K562 (cell line): Measurements from ENCODE around the gene RAP1GAP2. TPM values are rescaled to one million over a fixed set of nuclear protein-coding genes. Genes with fewer than 3 reads are reported as not detected.

Source experiments
- ATAC-seq: fragments of 200-7000 bp; cut with Tn5 transposase; 3 replicates; pipeline ENCODE4 v1.9.1; 2020; ENCODE audit warnings: moderate library complexity
- BruUV-seq: library from RNA; stranded (reverse); fragments of 400-500 nt; replicated peaks from 2 replicates; lab custom pipeline; 2021; lab: Mats Ljungman, UMichigan
- CTCF ChIA-PET: fragments of 300-600 bp; formaldehyde crosslinking; extraction: SDS; loops from one replicate; lab custom pipeline; 2021; ENCODE audit warnings: low intra/inter-chr PET ratio; lab: Yijun Ruan, JAX
- POLR2A ChIA-PET: fragments of 300-600, 350-650 bp; sonication (Branson Sonifier 250); formaldehyde crosslinking; extraction: SDS; loops from one replicate; lab custom pipeline; 2021; ENCODE audit warnings: antibody characterized with exemption, inconsistent platforms; lab: Yijun Ruan, JAX
- DNase-seq, 4 experiments: peaks; one replicate each; pipeline versions ENCODE4 v3.0.0 to v3.0.0-alpha.2; 2011 to 2018; ENCODE audit warnings: low spot score in 3 of 4, mixed read lengths in 3 of 4; ENCODE audit errors: extremely low read depth in 1 of 4
- FAIRE-seq: peaks from 2 replicates; lab custom pipeline; 2011; peaks lifted over from hg19 to GRCh38; lab: Jason Lieb, UNC
- H2AFZ ChIP-seq: 2 replicates; pipeline ENCODE4 v1.6.0; 2011; ENCODE audit warnings: low read depth, low read length, control low read depth, inconsistent platforms
- H3K27ac ChIP-seq: fragments of 200-600 bp; 3 replicates; pipeline ENCODE4 v1.8.0; 2011; ENCODE audit warnings: low read depth, mild to moderate bottlenecking, control low read depth, inconsistent platforms, low read length, moderate library complexity, mixed read lengths; ENCODE audit errors: extremely low read depth
- H3K27me3 ChIP-seq, 2 experiments: fragments of 300-600 bp in 1 of 2; 2 replicates in 1 of 2; 3 replicates in 1 of 2; pipeline versions ENCODE4 v1.6.0 to v1.8.0; 2011; ENCODE audit warnings: inconsistent platforms in 2 of 2, low read length in 2 of 2, mild to moderate bottlenecking in 1 of 2, mixed read lengths in 1 of 2, moderate library complexity in 1 of 2; ENCODE audit not compliant: control insufficient read depth in 2 of 2, insufficient read depth in 2 of 2
- H3K36me3 ChIP-seq: fragments of 300-600 bp; 3 replicates; pipeline ENCODE4 v1.8.0; 2011; ENCODE audit warnings: mild to moderate bottlenecking, low read length, inconsistent platforms; ENCODE audit not compliant: control insufficient read depth, insufficient read depth
- H3K4me1 ChIP-seq, 2 experiments: fragments of 200-600 bp in 1 of 2; replicated peaks in 1 of 2; 2 replicates in 1 of 2; 3 replicates in 1 of 2; pipeline versions ENCODE4 v1.5.1 to v1.8.0; 2011; ENCODE audit warnings: inconsistent platforms in 2 of 2, low read length in 2 of 2, mild to moderate bottlenecking in 1 of 2, mixed read lengths in 1 of 2, moderate library complexity in 1 of 2; ENCODE audit not compliant: control insufficient read depth in 2 of 2, insufficient read depth in 2 of 2
- H3K4me2 ChIP-seq: 2 replicates; pipeline ENCODE4 v1.6.1; 2011; ENCODE audit warnings: low read length, control low read depth, inconsistent platforms, mixed read lengths; ENCODE audit not compliant: insufficient read depth
- H3K4me3 ChIP-seq: fragments of 200-600 bp; sonication (generic), shearing (Covaris generic); 2 replicates; pipeline ENCODE4 v1.5.1; 2016; ENCODE audit warnings: control low read depth, inconsistent platforms
- H3K79me2 ChIP-seq: fragments of 200-600 bp; 3 replicates; pipeline ENCODE4 v1.8.0; 2011; ENCODE audit warnings: low read length, inconsistent platforms; ENCODE audit not compliant: control insufficient read depth, insufficient read depth
- H3K9ac ChIP-seq, 2 experiments: 2 replicates each; pipeline versions ENCODE4 v1.6.0 to v1.6.1; 2011; ENCODE audit warnings: low read depth in 2 of 2, low read length in 2 of 2, control low read depth in 1 of 2, inconsistent platforms in 1 of 2, mild to moderate bottlenecking in 1 of 2, mixed read lengths in 1 of 2; ENCODE audit not compliant: insufficient read depth in 1 of 2
- H3K9me1 ChIP-seq: one replicate; pipeline ENCODE4 v1.6.0; 2011; ENCODE audit warnings: inconsistent platforms, mild to moderate bottlenecking, low read length, moderate library complexity; ENCODE audit not compliant: control insufficient read depth, insufficient read depth
- H3K9me3 ChIP-seq: replicated peaks from 2 replicates; pipeline ENCODE4 v1.5.1; 2011; ENCODE audit warnings: low read depth, low read length, inconsistent platforms; ENCODE audit not compliant: control insufficient read depth, insufficient read depth
- H4K20me1 ChIP-seq: replicated peaks from 2 replicates; pipeline ENCODE4 v1.6.1; 2011; ENCODE audit warnings: low read length, inconsistent platforms, mixed read lengths; ENCODE audit not compliant: control insufficient read depth, insufficient read depth
- ARID1B ChIP-seq: fragments of 450-650 bp; IDR thresholded peaks from 2 replicates; pipeline ENCODE4 v1.6.1; 2016; ENCODE audit warnings: antibody characterized with exemption, mild to moderate bottlenecking, inconsistent platforms
- BACH1 ChIP-seq: fragments of 200-800 bp; sonication (Bioruptor generic); IDR thresholded peaks from 2 replicates; pipeline ENCODE4 v1.6.1; 2016; ENCODE audit warnings: missing genetic modification characterization, missing compliant biosample characterization
- CBFA2T3 ChIP-seq: fragments of 450-650 bp; IDR thresholded peaks from 2 replicates; pipeline ENCODE4 v1.6.1; 2017
- CEBPB ChIP-seq: fragments of 450-650 bp; IDR thresholded peaks from 2 replicates; pipeline ENCODE4 v1.6.1; 2016; ENCODE audit warnings: missing genetic modification characterization, missing compliant biosample characterization
- CEBPG ChIP-seq, 3 experiments: fragments of 200-800 bp in 1 of 3; sonication (Bioruptor generic) in 1 of 3; sonication (generic) in 1 of 3; formaldehyde crosslinking in 1 of 3; IDR thresholded peaks in 2 of 3; conservative IDR thresholded peaks in 1 of 3; 2 replicates each; pipeline versions ENCODE4 v1.6.1 to v1.8.0; 2016 to 2022; ENCODE audit warnings: missing compliant biosample characterization in 2 of 3, missing genetic modification characterization in 2 of 3, mild to moderate bottlenecking in 1 of 3, missing genetic modification reagents in 1 of 3
- ERF ChIP-seq: fragments of 450-650 bp; formaldehyde crosslinking; IDR thresholded peaks from 2 replicates; pipeline ENCODE4 v1.4.0; 2020; ENCODE audit warnings: mild to moderate bottlenecking, mixed read lengths
- PHF20 ChIP-seq: fragments of 450-650 bp; IDR thresholded peaks from 2 replicates; pipeline ENCODE4 v1.6.1; 2018; ENCODE audit not compliant: partially characterized antibody
- PHTF2 ChIP-seq: fragments of 250-450 bp; sonication (Bioruptor Pico); IDR thresholded peaks from 2 replicates; pipeline ENCODE4 v1.5.0; 2021; ENCODE audit warnings: mild to moderate bottlenecking
- TCF3 ChIP-seq: sonication (generic); formaldehyde crosslinking; IDR thresholded peaks from 2 replicates; pipeline ENCODE4 v1.4.0; 2020; ENCODE audit warnings: mild to moderate bottlenecking, missing genetic modification reagents
- TEAD4 ChIP-seq, 2 experiments: sonication (generic) in 1 of 2; formaldehyde crosslinking in 1 of 2; IDR thresholded peaks; 2 replicates each; pipeline versions ENCODE4 v1.6.1 to v1.8.0; 2012 to 2022; ENCODE audit warnings: borderline replicate concordance in 1 of 2, inconsistent platforms in 1 of 2, low read length in 1 of 2, mild to moderate bottlenecking in 1 of 2, missing genetic modification reagents in 1 of 2
- WGBS: fragments of 100-300 bp; shearing (Covaris generic); methylation state at CpG from one replicate; pipeline ENCODE4 v1.1.6; 2016; ENCODE audit warnings: low coverage, mixed read lengths; ENCODE audit not compliant: insufficient coverage; ENCODE audit errors: missing lambda C conversion rate; 5-methylcytosine and 5-hydroxymethylcytosine counted together
- in situ Hi-C: fragments of 300-500 bp; cut with MboI; formaldehyde crosslinking; loops from 4 replicates; pipeline ENCODE4 v1.15.0; 2018; ENCODE audit warnings: inconsistent platforms, mixed read lengths
- intact Hi-C: fragments of 100-400 bp; cut with micrococcal nuclease; formaldehyde crosslinking; loops from 2 replicates; pipeline ENCODE4 v1.14.2; 2022
- polyA plus RNA-seq, 8 experiments: library from polyadenylated mRNA; depleted of rRNA in 4 of 8; stranded (reverse) in 5 of 8; unstranded in 3 of 8; fragments of >200 nt; fragmentation: Nextera tagmentation in 2 of 8; fragmentation: Illumina TruSeq in 1 of 8; extraction: Ambion mirVana in 2 of 8; extraction: Trizol in 1 of 8; gene quantifications; 2 replicates each; pipeline versions ENCODE4 v1.2.1 to v1.2.3, GENCODE V29; 2011 to 2014; ENCODE audit warnings: inconsistent platforms in 1 of 8, missing spikeins in 1 of 8
- total RNA-seq, 7 experiments: library from RNA; depleted of rRNA in 6 of 7; stranded (reverse); fragments of >200 nt in 6 of 7; fragmentation: Illumina TruSeq in 2 of 7; extraction: Trizol in 2 of 7; gene quantifications; 2 replicates each; pipeline versions ENCODE4 v1.2.1 to v1.2.3, GENCODE V29; 2011 to 2021; ENCODE audit warnings: low replicate concordance in 1 of 7
- TF ChIP-seq, protein P1 (sequence below): fragments of 450-650 bp; IDR thresholded peaks from one replicate; pipeline ENCODE4 v1.6.1; 2018; ENCODE audit warnings: mild to moderate bottlenecking, moderate library complexity; ENCODE audit not compliant: partially characterized antibody
- TF ChIP-seq, protein P2 (sequence below), 2 experiments: fragments of 450-650 bp; IDR thresholded peaks; 2 replicates each; pipeline ENCODE4 v1.6.1; 2016
- TF ChIP-seq, protein P3 (sequence below): sonication (generic); formaldehyde crosslinking; IDR thresholded peaks from 2 replicates; pipeline ENCODE4 v1.8.1; 2023; ENCODE audit warnings: missing genetic modification reagents, mild to moderate bottlenecking, borderline replicate concordance

RAP1GAP2 gene
- total and polyA plus RNA-seq, 9 of the 15 experiments (the other 6 are each of a cell fraction or from before 2014, with no cell fraction given) = 0.01 to 1.3 (median 0.42) TPM; not detected in 1

DNA sequence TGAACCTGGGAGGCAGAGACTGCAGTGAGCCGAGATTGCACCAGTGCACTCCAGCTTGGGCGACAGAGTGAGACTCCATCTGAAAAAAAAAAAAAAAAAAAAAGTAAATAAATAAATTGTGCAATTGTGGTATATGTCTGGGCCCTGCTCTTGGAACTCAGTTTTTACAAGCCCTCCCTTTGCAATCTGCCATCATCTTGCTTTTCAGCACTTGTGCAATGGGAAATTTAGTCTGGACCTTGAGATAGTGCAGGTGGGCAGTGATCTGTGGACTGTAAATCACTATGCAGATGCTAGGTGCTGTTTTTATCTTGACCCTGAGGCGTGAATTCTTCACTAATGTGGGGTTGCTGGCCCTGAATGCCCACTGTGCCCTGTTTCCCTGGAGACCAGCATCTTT lies 6.5 kb upstream of the RAP1GAP2 start:
- ATAC-seq (no peak), DNase-seq (no peak), FAIRE-seq (no peak)
- Histone ChIP-seq H2AFZ (no peak overlapping the region), H3K4me1 (peaks cover 0 to 14% of the 10 kb centered on the region in 2 experiments; a peak in 3 of 5 replicates), H3K27me3 (peaks cover 5 to 21% of the 10 kb centered on the region in 2 experiments; a peak in 3 of 5 replicates), H3K9me3 (no peaks in the 10 kb centered on the region), H3K4me3 (no peak overlapping the region), H3K27ac (no peak overlapping the region), H3K36me3 (no peaks in the 10 kb centered on the region), H3K9me1 (no peaks in the 10 kb centered on the region), H3K4me2 (no peak overlapping the region), H3K79me2 (no peaks in the 10 kb centered on the region), H4K20me1 (no peaks in the 10 kb centered on the region), H3K9ac (no peak overlapping the region)
- in situ Hi-C loops = no loop called here
- POLR2A ChIA-PET = no interaction called here
- no TSS peak for BruUV-seq
- intact Hi-C loops = no loop called here
- 0% methylated on average over 1 of the region's 3 CpGs for WGBS
- CTCF ChIA-PET = no interaction called here
- TF ChIP-seq ERF (CRISPR knock-in tag) (no peak), CEBPB (tag) (peak; percentile 60), TCF3 (CRISPR knock-in tag) (peak; percentile 47; the same call in 1 of the 2 replicates), PHTF2 (CRISPR knock-in tag) (no peak), CEBPG (CRISPR knock-in tag; IDR thresholded peaks at IDR 0.05) (no peak), CEBPG (tag; conservative IDR thresholded peaks at IDR 0.05 in 1 of 2, IDR thresholded peaks at IDR 0.05 in 1 of 2) (0 out of 4 replicates have a peak, but pooled peaks of 1 of the 2 experiments have one; percentile 10), TEAD4 (IDR thresholded peaks at IDR 0.05; ENCODE audit: low read length) (peak; percentile 29; the same call in 1 of the 2 replicates), TEAD4 (CRISPR knock-in tag; IDR thresholded peaks at IDR 0.05; ENCODE audit: borderline replicate concordance) (no peak), CBFA2T3 (peak; percentile 42; the same call in 1 of the 2 replicates), ARID1B (no peak), BACH1 (tag) (no peak), PHF20 (no peak)
- TF ChIP-seq, protein P1, sequence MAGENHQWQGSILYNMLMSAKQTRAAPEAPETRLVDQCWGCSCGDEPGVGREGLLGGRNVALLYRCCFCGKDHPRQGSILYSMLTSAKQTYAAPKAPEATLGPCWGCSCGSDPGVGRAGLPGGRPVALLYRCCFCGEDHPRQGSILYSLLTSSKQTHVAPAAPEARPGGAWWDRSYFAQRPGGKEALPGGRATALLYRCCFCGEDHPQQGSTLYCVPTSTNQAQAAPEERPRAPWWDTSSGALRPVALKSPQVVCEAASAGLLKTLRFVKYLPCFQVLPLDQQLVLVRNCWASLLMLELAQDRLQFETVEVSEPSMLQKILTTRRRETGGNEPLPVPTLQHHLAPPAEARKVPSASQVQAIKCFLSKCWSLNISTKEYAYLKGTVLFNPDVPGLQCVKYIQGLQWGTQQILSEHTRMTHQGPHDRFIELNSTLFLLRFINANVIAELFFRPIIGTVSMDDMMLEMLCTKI = no peak
- TF ChIP-seq, protein P2, sequence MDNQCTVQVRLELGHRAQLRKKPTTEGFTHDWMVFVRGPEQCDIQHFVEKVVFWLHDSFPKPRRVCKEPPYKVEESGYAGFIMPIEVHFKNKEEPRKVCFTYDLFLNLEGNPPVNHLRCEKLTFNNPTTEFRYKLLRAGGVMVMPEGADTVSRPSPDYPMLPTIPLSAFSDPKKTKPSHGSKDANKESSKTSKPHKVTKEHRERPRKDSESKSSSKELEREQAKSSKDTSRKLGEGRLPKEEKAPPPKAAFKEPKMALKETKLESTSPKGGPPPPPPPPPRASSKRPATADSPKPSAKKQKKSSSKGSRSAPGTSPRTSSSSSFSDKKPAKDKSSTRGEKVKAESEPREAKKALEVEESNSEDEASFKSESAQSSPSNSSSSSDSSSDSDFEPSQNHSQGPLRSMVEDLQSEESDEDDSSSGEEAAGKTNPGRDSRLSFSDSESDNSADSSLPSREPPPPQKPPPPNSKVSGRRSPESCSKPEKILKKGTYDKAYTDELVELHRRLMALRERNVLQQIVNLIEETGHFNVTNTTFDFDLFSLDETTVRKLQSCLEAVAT (IDR thresholded peaks at IDR 0.05) = no peak
- TF ChIP-seq, protein P3, sequence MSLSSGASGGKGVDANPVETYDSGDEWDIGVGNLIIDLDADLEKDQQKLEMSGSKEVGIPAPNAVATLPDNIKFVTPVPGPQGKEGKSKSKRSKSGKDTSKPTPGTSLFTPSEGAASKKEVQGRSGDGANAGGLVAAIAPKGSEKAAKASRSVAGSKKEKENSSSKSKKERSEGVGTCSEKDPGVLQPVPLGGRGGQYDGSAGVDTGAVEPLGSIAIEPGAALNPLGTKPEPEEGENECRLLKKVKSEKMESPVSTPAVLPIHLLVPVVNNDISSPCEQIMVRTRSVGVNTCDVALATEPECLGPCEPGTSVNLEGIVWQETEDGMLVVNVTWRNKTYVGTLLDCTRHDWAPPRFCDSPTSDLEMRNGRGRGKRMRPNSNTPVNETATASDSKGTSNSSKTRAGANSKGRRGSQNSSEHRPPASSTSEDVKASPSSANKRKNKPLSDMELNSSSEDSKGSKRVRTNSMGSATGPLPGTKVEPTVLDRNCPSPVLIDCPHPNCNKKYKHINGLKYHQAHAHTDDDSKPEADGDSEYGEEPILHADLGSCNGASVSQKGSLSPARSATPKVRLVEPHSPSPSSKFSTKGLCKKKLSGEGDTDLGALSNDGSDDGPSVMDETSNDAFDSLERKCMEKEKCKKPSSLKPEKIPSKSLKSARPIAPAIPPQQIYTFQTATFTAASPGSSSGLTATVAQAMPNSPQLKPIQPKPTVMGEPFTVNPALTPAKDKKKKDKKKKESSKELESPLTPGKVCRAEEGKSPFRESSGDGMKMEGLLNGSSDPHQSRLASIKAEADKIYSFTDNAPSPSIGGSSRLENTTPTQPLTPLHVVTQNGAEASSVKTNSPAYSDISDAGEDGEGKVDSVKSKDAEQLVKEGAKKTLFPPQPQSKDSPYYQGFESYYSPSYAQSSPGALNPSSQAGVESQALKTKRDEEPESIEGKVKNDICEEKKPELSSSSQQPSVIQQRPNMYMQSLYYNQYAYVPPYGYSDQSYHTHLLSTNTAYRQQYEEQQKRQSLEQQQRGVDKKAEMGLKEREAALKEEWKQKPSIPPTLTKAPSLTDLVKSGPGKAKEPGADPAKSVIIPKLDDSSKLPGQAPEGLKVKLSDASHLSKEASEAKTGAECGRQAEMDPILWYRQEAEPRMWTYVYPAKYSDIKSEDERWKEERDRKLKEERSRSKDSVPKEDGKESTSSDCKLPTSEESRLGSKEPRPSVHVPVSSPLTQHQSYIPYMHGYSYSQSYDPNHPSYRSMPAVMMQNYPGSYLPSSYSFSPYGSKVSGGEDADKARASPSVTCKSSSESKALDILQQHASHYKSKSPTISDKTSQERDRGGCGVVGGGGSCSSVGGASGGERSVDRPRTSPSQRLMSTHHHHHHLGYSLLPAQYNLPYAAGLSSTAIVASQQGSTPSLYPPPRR = no peak
